OCI-LY1 (cell line): ENCODE data around the gene PPP2R2C.

Experiments used
- EZH2 ChIP-seq: fragments of 200-600 bp; sonication (generic), shearing (Covaris generic); IDR thresholded peaks from 2 replicates; pipeline ENCODE4 v1.8.0; 2017; ENCODE audit warnings: borderline replicate concordance, mixed run types, mild to moderate bottlenecking, antibody characterized with exemption, low read length, moderate library complexity, mixed read lengths
- TF ChIP-seq, protein P1 (sequence below): fragments of 200-600 bp; sonication (generic), shearing (Covaris generic); IDR thresholded peaks from 2 replicates; pipeline ENCODE4 v1.5.1; 2017; ENCODE audit warnings: mild to moderate bottlenecking, antibody characterized with exemption, low read length, moderate library complexity, mixed read lengths

DNA sequence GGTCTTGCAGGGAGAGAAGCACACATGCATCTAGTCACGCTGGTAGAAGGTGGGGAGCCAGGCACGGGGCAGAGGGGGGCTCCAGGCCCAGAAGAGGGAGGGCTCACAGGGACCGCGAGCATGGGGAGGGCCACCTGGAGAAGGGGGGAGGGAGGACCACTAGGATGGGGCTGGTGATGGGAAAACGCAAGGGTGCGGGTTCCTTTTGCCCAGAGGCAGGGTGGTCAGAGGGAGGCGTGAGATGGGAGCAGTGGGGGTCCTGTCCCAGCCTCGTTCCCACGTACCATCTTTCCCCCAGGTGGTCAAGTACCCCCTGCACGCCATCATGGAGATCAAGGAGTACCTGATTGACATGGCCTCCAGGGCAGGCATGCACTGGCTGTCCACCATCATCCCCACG, 172.1 kb downstream of the PPP2R2C start:
- TF ChIP-seq, protein P1, sequence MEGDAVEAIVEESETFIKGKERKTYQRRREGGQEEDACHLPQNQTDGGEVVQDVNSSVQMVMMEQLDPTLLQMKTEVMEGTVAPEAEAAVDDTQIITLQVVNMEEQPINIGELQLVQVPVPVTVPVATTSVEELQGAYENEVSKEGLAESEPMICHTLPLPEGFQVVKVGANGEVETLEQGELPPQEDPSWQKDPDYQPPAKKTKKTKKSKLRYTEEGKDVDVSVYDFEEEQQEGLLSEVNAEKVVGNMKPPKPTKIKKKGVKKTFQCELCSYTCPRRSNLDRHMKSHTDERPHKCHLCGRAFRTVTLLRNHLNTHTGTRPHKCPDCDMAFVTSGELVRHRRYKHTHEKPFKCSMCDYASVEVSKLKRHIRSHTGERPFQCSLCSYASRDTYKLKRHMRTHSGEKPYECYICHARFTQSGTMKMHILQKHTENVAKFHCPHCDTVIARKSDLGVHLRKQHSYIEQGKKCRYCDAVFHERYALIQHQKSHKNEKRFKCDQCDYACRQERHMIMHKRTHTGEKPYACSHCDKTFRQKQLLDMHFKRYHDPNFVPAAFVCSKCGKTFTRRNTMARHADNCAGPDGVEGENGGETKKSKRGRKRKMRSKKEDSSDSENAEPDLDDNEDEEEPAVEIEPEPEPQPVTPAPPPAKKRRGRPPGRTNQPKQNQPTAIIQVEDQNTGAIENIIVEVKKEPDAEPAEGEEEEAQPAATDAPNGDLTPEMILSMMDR, result no peak
- TF ChIP-seq EZH2, result no peak
